UCSD-AML1 (cell line): ENCODE data around the gene IDH1.
"Not testable (repeated sequence)": the region's sequence is repeated elsewhere in the genome, so short reads cannot be mapped to it uniquely, and the experiment has no call there.

Source experiments
- DNase-seq: peaks from one replicate; lab custom pipeline; 2025; ENCODE audit not compliant: unreplicated experiment; lab: John Stamatoyannopoulos, UW

IDH1 gene

GRCh38 chr2:208222351-208222750 is 32.5 kb downstream of the IDH1 start:
- DNase-seq: no peak

GRCh38 chr2:208221873-208222272 is 33.0 kb downstream of the IDH1 start:
- not testable (repeated sequence) for DNase-seq

- DNase-seq: no peak
Measured at GRCh38 chr2:208210688-208211451, 44.0 kb downstream of the IDH1 start.

- no peak for DNase-seq
Measured at GRCh38 chr2:208208335-208209085, 46.4 kb downstream of the IDH1 start.

GRCh38 chr2:208207769-208208168 is 47.1 kb downstream of the IDH1 start:
- no peak for DNase-seq

- no peak for DNase-seq
Measured at GRCh38 chr2:208204166-208204565, 50.7 kb downstream of the IDH1 start.

- no peak for DNase-seq
Measured at GRCh38 chr2:208195531-208195930, 59.3 kb downstream of the IDH1 start.

GRCh38 chr2:208192611-208193236 is 62.1 kb downstream of the IDH1 start:
- DNase-seq: no peak

- DNase-seq: no peak
Measured at GRCh38 chr2:208189810-208190503, 64.9 kb downstream of the IDH1 start, which contains the start of gene C2orf80. C2orf80 (minus strand) TSS chr2:208190030; CDS start chr2:208186986, 3,044 bp downstream.

- DNase-seq: no peak
Measured at GRCh38 chr2:208189069-208189809, 65.6 kb downstream of the IDH1 start.

- DNase-seq: no peak
Measured at GRCh38 chr2:208186893-208187292, 68.0 kb downstream of the IDH1 start.

- no peak for DNase-seq
Measured at GRCh38 chr2:208186465-208186864, 68.4 kb downstream of the IDH1 start.
